HepG2 (cell line): ENCODE data around the gene HMGCS2. TPM values are rescaled to one million over a fixed set of nuclear protein-coding genes. Genes with fewer than 3 reads are reported as not detected.

Experiments
- FOXJ3 ChIP-seq: sonication (generic); formaldehyde crosslinking; IDR thresholded peaks from 2 replicates; pipeline ENCODE4 v1.4.0; 2020; ENCODE audit warnings: missing genetic modification reagents, mild to moderate bottlenecking, borderline replicate concordance
- HDAC6 ChIP-seq: fragments of 200-600 bp; sonication (generic); IDR thresholded peaks from 2 replicates; pipeline ENCODE4 v1.7.0; 2017; ENCODE audit warnings: mild to moderate bottlenecking, antibody characterized with exemption, low read length, low read depth
- HNF4A ChIP-seq: sonication (generic); formaldehyde crosslinking; IDR thresholded peaks from 2 replicates; pipeline ENCODE4 v1.4.0; 2020; ENCODE audit warnings: missing genetic modification reagents
- KDM4B ChIP-seq: sonication (generic); formaldehyde crosslinking; IDR thresholded peaks from 2 replicates; pipeline ENCODE4 v1.4.0; 2020; ENCODE audit warnings: missing genetic modification reagents
- KMT2B ChIP-seq: IDR thresholded peaks from 2 replicates; pipeline ENCODE4 v1.6.1; 2016; ENCODE audit warnings: missing genetic modification reagents, missing compliant biosample characterization
- MBNL3 ChIP-seq: fragments of 250-450 bp; sonication (Bioruptor Pico); conservative IDR thresholded peaks from 2 replicates; pipeline ENCODE4 v1.8.0; 2022; ENCODE audit warnings: mild to moderate bottlenecking, inconsistent platforms
- MEIS2 ChIP-seq: sonication (generic); formaldehyde crosslinking; IDR thresholded peaks from 2 replicates; pipeline ENCODE4 v1.9.0; 2021; ENCODE audit warnings: mild to moderate bottlenecking, missing genetic modification reagents
- RARA ChIP-seq: IDR thresholded peaks from 2 replicates; pipeline ENCODE4 v1.6.1; 2016; ENCODE audit warnings: missing genetic modification reagents, missing compliant biosample characterization
- RCOR2 ChIP-seq: IDR thresholded peaks from 2 replicates; pipeline ENCODE4 v1.6.1; 2016; ENCODE audit warnings: missing biosample characterization, missing genetic modification reagents
- SP2 ChIP-seq: sonication (generic); formaldehyde crosslinking; IDR thresholded peaks from 2 replicates; pipeline ENCODE4 v1.5.1; 2020; ENCODE audit warnings: mild to moderate bottlenecking, missing genetic modification reagents
- SRSF4 ChIP-seq: fragments of 200-400 bp; formaldehyde crosslinking; IDR thresholded peaks from one replicate; pipeline ENCODE4 v1.6.1; 2018; ENCODE audit warnings: mild to moderate bottlenecking, low read depth, low read length, moderate library complexity; ENCODE audit not compliant: poor library complexity, severe bottlenecking
- STAG1 ChIP-seq: sonication (generic); formaldehyde crosslinking; IDR thresholded peaks from 2 replicates; pipeline ENCODE4 v1.4.0; 2020; ENCODE audit warnings: missing genetic modification reagents
- TBX2 ChIP-seq: sonication (generic); formaldehyde crosslinking; IDR thresholded peaks from 2 replicates; pipeline ENCODE4 v1.5.0; 2020; ENCODE audit warnings: missing genetic modification reagents, mild to moderate bottlenecking, borderline replicate concordance
- TOE1 ChIP-seq: sonication (generic); formaldehyde crosslinking; IDR thresholded peaks from 2 replicates; pipeline ENCODE4 v1.4.0; 2020; ENCODE audit warnings: mild to moderate bottlenecking, missing genetic modification reagents
- TOPORS ChIP-seq: sonication (generic); formaldehyde crosslinking; IDR thresholded peaks from 2 replicates; pipeline ENCODE4 v1.8.0; 2023; ENCODE audit warnings: mild to moderate bottlenecking, missing genetic modification reagents
- ZBTB1 ChIP-seq: sonication (generic); formaldehyde crosslinking; IDR thresholded peaks from 2 replicates; pipeline ENCODE4 v1.4.0; 2020; ENCODE audit warnings: missing genetic modification reagents, borderline replicate concordance
- ZFP41 ChIP-seq: sonication (generic); formaldehyde crosslinking; IDR thresholded peaks from 2 replicates; pipeline ENCODE4 v1.4.0; 2020; ENCODE audit warnings: mild to moderate bottlenecking, missing genetic modification reagents, borderline replicate concordance
- ZNF143 ChIP-seq: sonication (generic); formaldehyde crosslinking; IDR thresholded peaks from 2 replicates; pipeline ENCODE4 v1.4.0; 2020; ENCODE audit warnings: missing genetic modification reagents
- ZNF17 ChIP-seq: sonication (generic); formaldehyde crosslinking; IDR thresholded peaks from 2 replicates; pipeline ENCODE4 v1.5.0; 2020; ENCODE audit warnings: mild to moderate bottlenecking, missing genetic modification reagents
- ZNF430 ChIP-seq: sonication (generic); formaldehyde crosslinking; IDR thresholded peaks from 2 replicates; pipeline ENCODE4 v1.9.0; 2021; ENCODE audit warnings: mild to moderate bottlenecking, missing genetic modification reagents
- ZNF567 ChIP-seq: sonication (generic); formaldehyde crosslinking; IDR thresholded peaks from 2 replicates; pipeline ENCODE4 v1.8.1; 2023; ENCODE audit warnings: mild to moderate bottlenecking, missing genetic modification reagents, borderline replicate concordance
- ZNF652 ChIP-seq: IDR thresholded peaks from 2 replicates; pipeline ENCODE4 v1.6.1; 2016; ENCODE audit warnings: low read depth, borderline replicate concordance
- ZNF777 ChIP-seq: sonication (generic); formaldehyde crosslinking; IDR thresholded peaks from 2 replicates; pipeline ENCODE4 v1.4.0; 2020; ENCODE audit warnings: missing genetic modification reagents
- ZNF782 ChIP-seq: sonication (generic); formaldehyde crosslinking; IDR thresholded peaks from 2 replicates; pipeline ENCODE4 v1.4.0; 2020; ENCODE audit warnings: missing genetic modification reagents, mild to moderate bottlenecking, borderline replicate concordance
- ZNF816 ChIP-seq: sonication (generic); formaldehyde crosslinking; IDR thresholded peaks from 2 replicates; pipeline ENCODE4 v1.8.0; 2022; ENCODE audit warnings: missing genetic modification reagents, mild to moderate bottlenecking, borderline replicate concordance
- ZNF879 ChIP-seq: sonication (generic); formaldehyde crosslinking; IDR thresholded peaks from 2 replicates; pipeline ENCODE4 v1.8.1; 2023; ENCODE audit warnings: missing genetic modification reagents
- polyA plus RNA-seq, 8 experiments: library from polyadenylated mRNA; depleted of rRNA in 3 of 8; stranded (reverse) in 7 of 8; unstranded in 1 of 8; fragments of >200 nt; fragmentation: Illumina TruSeq in 4 of 8; extraction: Trizol in 4 of 8; gene quantifications; 2 replicates each; pipeline versions ENCODE4 v1.2.1 to v1.2.3, GENCODE V29; 2011 to 2016; ENCODE audit warnings: low read depth in 4 of 8, missing spikeins in 1 of 8, mixed read lengths in 1 of 8; ENCODE audit not compliant: insufficient read depth in 1 of 8
- total RNA-seq, 5 experiments: library from RNA; depleted of rRNA; stranded (reverse); fragments of >200 nt; fragmentation: Illumina TruSeq; extraction: Trizol; gene quantifications; 2 replicates each; pipeline ENCODE4 v1.2.3, GENCODE V29; 2016; ENCODE audit warnings: low read depth in 1 of 5
- TF ChIP-seq, protein P1 (sequence below): sonication (generic); formaldehyde crosslinking; IDR thresholded peaks from 2 replicates; pipeline ENCODE4 v1.5.0; 2020; ENCODE audit warnings: missing genetic modification reagents
- TF ChIP-seq, protein P2 (sequence below): IDR thresholded peaks from 2 replicates; pipeline ENCODE4 v1.6.1; 2016; ENCODE audit warnings: mild to moderate bottlenecking, missing biosample characterization, missing genetic modification reagents
- TF ChIP-seq, protein P3 (sequence below): fragments of 450-650 bp; IDR thresholded peaks from 2 replicates; pipeline ENCODE4 v1.6.1; 2017; ENCODE audit warnings: mild to moderate bottlenecking

The HMGCS2 gene
- total and polyA plus RNA-seq, 2 of the 13 experiments (the other 11 are each of a cell fraction or from before 2014, with no cell fraction given), result 0.44 to 1.5 TPM

DNA sequence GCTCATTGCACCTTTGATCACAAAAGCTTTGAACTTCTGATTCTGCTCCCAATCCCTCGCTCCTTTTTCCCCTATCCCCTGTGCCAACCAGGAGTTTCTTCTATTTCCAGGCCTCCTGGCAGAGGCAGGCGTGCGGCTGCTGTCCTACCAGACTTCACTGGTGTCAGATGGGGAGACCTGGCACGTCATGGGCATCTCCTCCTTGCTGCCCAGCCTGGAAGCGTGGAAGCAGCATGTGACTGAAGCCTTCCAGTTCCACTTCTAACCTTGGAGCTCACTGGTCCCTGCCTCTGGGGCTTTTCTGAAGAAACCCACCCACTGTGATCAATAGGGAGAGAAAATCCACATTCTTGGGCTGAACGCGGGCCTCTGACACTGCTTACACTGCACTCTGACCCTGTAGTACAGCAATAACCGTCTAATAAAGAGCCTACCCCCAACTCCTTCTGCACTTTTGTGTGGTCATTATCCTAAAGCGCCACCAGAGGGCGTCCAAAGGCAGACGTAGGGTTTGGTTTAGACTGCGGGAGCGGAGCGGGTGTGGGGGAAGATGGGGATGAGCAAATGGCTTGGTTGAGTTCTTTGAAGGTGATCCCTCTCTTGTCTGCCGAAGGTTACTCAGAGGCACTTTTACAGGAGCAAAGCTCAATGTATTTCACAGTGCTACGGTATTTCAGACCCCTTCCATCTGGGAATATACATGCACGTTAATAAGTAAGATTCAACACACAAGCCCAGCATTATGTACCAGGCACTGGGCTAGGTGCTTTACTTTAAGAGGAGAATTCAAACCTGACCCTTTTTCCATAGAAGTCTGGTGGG, 24.7 kb downstream of the HMGCS2 start (continued):
- no peak for TF ChIP-seq ZNF816 (CRISPR knock-in tag)
- TF ChIP-seq STAG1, result peak; percentile 92
- TF ChIP-seq ZNF652, result no peak
- TF ChIP-seq ZNF430 (CRISPR knock-in tag), result 0 out of 2 replicates have a peak, but pooled peaks have one; percentile 42
- TF ChIP-seq ZNF17 (CRISPR knock-in tag), result no peak
- TF ChIP-seq ZNF782 (CRISPR knock-in tag), result no peak
- TF ChIP-seq RCOR2, result no peak
- TF ChIP-seq MBNL3 (CRISPR knock-in tag), result no peak
- TF ChIP-seq HDAC6, result no peak
- TF ChIP-seq ZFP41 (CRISPR knock-in tag), result no peak
- no peak for TF ChIP-seq TOE1
- TF ChIP-seq ZBTB1, result no peak
- TF ChIP-seq ZNF143 (CRISPR knock-in tag), result no peak
- TF ChIP-seq ZNF567, result no peak
- TF ChIP-seq SP2 (CRISPR knock-in tag), result no peak
- TF ChIP-seq ZNF879 (CRISPR knock-in tag), result no peak
- 0 out of 2 replicates have a peak, but pooled peaks have one; percentile 36 for TF ChIP-seq FOXJ3 (CRISPR knock-in tag)
- TF ChIP-seq TBX2 (CRISPR knock-in tag), result no peak
- TF ChIP-seq TOPORS (CRISPR knock-in tag), result no peak
- peak; percentile 39 for TF ChIP-seq HNF4A (CRISPR knock-in tag)
- TF ChIP-seq ZNF777 (CRISPR knock-in tag), result peak; percentile 55
- no peak for TF ChIP-seq KMT2B (CRISPR knock-in tag)
- TF ChIP-seq, protein P1, sequence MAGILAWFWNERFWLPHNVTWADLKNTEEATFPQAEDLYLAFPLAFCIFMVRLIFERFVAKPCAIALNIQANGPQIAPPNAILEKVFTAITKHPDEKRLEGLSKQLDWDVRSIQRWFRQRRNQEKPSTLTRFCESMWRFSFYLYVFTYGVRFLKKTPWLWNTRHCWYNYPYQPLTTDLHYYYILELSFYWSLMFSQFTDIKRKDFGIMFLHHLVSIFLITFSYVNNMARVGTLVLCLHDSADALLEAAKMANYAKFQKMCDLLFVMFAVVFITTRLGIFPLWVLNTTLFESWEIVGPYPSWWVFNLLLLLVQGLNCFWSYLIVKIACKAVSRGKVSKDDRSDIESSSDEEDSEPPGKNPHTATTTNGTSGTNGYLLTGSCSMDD (CRISPR knock-in tag), result no peak
- TF ChIP-seq, protein P2, sequence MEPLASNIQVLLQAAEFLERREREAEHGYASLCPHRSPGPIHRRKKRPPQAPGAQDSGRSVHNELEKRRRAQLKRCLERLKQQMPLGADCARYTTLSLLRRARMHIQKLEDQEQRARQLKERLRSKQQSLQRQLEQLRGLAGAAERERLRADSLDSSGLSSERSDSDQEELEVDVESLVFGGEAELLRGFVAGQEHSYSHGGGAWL, result no peak
- TF ChIP-seq RARA (CRISPR knock-in tag), result no peak
- TF ChIP-seq SRSF4, result no peak
- no peak for TF ChIP-seq MEIS2 (CRISPR knock-in tag)
- TF ChIP-seq, protein P3, sequence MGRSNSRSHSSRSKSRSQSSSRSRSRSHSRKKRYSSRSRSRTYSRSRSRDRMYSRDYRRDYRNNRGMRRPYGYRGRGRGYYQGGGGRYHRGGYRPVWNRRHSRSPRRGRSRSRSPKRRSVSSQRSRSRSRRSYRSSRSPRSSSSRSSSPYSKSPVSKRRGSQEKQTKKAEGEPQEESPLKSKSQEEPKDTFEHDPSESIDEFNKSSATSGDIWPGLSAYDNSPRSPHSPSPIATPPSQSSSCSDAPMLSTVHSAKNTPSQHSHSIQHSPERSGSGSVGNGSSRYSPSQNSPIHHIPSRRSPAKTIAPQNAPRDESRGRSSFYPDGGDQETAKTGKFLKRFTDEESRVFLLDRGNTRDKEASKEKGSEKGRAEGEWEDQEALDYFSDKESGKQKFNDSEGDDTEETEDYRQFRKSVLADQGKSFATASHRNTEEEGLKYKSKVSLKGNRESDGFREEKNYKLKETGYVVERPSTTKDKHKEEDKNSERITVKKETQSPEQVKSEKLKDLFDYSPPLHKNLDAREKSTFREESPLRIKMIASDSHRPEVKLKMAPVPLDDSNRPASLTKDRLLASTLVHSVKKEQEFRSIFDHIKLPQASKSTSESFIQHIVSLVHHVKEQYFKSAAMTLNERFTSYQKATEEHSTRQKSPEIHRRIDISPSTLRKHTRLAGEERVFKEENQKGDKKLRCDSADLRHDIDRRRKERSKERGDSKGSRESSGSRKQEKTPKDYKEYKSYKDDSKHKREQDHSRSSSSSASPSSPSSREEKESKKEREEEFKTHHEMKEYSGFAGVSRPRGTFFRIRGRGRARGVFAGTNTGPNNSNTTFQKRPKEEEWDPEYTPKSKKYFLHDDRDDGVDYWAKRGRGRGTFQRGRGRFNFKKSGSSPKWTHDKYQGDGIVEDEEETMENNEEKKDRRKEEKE, result no peak
- no peak for TF ChIP-seq KDM4B (CRISPR knock-in tag)
